Measurements from ENCODE around the gene CBFB. TPM values are rescaled to one million over a fixed set of nuclear protein-coding genes. Genes with fewer than 3 reads are reported as not detected.

CBFB gene
- total and polyA plus RNA-seq, 2 of the 13 experiments (the other 11 are each of a cell fraction or from before 2014, with no cell fraction given) = 22.1 to 70.8 TPM

DNA sequence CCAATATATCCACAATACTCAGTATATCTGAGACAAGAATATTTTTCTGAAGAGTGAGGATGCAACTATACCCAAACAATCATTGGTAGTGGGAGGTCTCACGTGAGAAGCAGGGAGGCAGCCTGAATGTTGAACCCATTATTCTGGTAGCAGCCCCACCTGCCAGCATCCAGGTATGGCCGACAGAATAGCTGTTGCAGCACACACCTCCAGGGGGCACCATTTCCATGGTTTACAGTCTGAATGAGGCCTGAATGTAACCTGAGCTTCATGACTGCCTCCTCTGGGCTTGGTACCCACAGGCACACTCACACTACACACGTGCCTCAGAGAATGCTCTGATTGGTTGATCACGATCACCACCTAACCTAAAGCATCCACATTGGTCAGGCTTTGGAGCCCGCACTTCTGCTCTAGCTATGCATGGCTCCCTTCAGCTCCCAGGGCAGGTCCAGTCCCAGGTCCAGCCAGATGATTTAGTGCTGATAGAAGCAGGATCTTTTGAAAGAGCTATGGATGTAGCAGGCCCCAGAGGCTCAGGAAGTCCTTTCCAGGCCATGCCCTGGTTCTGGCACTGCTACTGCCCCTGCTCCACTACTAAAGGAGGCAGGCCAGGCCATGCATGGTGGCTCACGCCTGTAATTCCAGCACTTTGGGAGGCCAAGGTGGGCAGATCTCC is 11.0 kb upstream of the CBFB start (continued):
- TF ChIP-seq ZBTB8A (CRISPR knock-in tag; IDR thresholded peaks at IDR 0.05; ENCODE audit: borderline replicate concordance, low read depth) (no peak), HDAC1 (CRISPR knock-in tag; IDR thresholded peaks at IDR 0.05) (peak; percentile 41; the same call in 1 of the 2 replicates), ZNF124 (CRISPR knock-in tag; IDR thresholded peaks at IDR 0.05) (0 out of 2 replicates have a peak, but pooled peaks have one; percentile 74), HNF4G (IDR thresholded peaks at IDR 0.05; ENCODE audit: borderline replicate concordance, low read depth, low read length) (no peak), HNF4G (CRISPR knock-in tag; IDR thresholded peaks at IDR 0.05; ENCODE audit: borderline replicate concordance, low read depth) (no peak; the same call in 1 of the 2 replicates), KDM1A (CRISPR knock-in tag; IDR thresholded peaks at IDR 0.05) (peak; percentile 90), ZNF850 (CRISPR knock-in tag; conservative IDR thresholded peaks at IDR 0.05) (no peak), ZNF34 (CRISPR knock-in tag; IDR thresholded peaks at IDR 0.05; ENCODE audit: borderline replicate concordance) (no peak), ZNF44 (CRISPR knock-in tag; IDR thresholded peaks at IDR 0.05) (peak; percentile 95; the same call in 1 of the 2 replicates), NCOA2 (CRISPR knock-in tag; IDR thresholded peaks at IDR 0.05) (0 out of 2 replicates have a peak, but pooled peaks have one; percentile 25), PAF1 (CRISPR knock-in tag; IDR thresholded peaks at IDR 0.05) (no peak), ZNF446 (CRISPR knock-in tag; IDR thresholded peaks at IDR 0.05) (no peak), HOXA9 (CRISPR knock-in tag; IDR thresholded peaks at IDR 0.05; ENCODE audit: borderline replicate concordance) (no peak), ZNF431 (CRISPR knock-in tag; IDR thresholded peaks at IDR 0.05; ENCODE audit: borderline replicate concordance, low read depth) (peak; percentile 58; the same call in 1 of the 2 replicates), MIER2 (CRISPR knock-in tag; IDR thresholded peaks at IDR 0.05) (peak; percentile 63), MIXL1 (CRISPR knock-in tag; IDR thresholded peaks at IDR 0.05) (peak; percentile 73; the same call in 1 of the 2 replicates)
- TF ChIP-seq, protein P1, sequence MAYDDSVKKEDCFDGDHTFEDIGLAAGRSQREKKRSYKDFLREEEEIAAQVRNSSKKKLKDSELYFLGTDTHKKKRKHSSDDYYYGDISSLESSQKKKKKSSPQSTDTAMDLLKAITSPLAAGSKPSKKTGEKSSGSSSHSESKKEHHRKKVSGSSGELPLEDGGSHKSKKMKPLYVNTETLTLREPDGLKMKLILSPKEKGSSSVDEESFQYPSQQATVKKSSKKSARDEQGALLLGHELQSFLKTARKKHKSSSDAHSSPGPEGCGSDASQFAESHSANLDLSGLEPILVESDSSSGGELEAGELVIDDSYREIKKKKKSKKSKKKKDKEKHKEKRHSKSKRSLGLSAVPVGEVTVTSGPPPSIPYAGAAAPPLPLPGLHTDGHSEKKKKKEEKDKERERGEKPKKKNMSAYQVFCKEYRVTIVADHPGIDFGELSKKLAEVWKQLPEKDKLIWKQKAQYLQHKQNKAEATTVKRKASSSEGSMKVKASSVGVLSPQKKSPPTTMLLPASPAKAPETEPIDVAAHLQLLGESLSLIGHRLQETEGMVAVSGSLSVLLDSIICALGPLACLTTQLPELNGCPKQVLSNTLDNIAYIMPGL (CRISPR knock-in tag; IDR thresholded peaks at IDR 0.05; ENCODE audit: borderline replicate concordance in 1 of 2, low read depth in 1 of 2) = peak; percentile 51 to 90; a peak in 3 of 4 replicates
- TF ChIP-seq, protein P2, sequence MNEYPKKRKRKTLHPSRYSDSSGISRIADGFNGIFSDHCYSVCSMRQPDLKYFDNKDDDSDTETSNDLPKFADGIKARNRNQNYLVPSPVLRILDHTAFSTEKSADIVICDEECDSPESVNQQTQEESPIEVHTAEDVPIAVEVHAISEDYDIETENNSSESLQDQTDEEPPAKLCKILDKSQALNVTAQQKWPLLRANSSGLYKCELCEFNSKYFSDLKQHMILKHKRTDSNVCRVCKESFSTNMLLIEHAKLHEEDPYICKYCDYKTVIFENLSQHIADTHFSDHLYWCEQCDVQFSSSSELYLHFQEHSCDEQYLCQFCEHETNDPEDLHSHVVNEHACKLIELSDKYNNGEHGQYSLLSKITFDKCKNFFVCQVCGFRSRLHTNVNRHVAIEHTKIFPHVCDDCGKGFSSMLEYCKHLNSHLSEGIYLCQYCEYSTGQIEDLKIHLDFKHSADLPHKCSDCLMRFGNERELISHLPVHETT (CRISPR knock-in tag; conservative IDR thresholded peaks at IDR 0.05) = no peak
- TF ChIP-seq, protein P3, sequence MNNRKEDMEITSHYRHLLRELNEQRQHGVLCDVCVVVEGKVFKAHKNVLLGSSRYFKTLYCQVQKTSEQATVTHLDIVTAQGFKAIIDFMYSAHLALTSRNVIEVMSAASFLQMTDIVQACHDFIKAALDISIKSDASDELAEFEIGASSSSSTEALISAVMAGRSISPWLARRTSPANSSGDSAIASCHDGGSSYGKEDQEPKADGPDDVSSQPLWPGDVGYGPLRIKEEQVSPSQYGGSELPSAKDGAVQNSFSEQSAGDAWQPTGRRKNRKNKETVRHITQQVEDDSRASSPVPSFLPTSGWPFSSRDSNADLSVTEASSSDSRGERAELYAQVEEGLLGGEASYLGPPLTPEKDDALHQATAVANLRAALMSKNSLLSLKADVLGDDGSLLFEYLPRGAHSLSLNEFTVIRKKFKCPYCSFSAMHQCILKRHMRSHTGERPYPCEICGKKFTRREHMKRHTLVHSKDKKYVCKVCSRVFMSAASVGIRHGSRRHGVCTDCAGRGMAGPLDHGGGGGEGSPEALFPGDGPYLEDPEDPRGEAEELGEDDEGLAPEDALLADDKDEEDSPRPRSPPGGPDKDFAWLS (CRISPR knock-in tag; IDR thresholded peaks at IDR 0.05; ENCODE audit: borderline replicate concordance) = no peak
- TF ChIP-seq, protein P4, sequence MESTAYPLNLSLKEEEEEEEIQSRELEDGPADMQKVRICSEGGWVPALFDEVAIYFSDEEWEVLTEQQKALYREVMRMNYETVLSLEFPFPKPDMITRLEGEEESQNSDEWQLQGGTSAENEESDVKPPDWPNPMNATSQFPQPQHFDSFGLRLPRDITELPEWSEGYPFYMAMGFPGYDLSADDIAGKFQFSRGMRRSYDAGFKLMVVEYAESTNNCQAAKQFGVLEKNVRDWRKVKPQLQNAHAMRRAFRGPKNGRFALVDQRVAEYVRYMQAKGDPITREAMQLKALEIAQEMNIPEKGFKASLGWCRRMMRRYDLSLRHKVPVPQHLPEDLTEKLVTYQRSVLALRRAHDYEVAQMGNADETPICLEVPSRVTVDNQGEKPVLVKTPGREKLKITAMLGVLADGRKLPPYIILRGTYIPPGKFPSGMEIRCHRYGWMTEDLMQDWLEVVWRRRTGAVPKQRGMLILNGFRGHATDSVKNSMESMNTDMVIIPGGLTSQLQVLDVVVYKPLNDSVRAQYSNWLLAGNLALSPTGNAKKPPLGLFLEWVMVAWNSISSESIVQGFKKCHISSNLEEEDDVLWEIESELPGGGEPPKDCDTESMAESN (CRISPR knock-in tag; conservative IDR thresholded peaks at IDR 0.05) = peak; percentile 76; the same call in 1 of the 2 replicates
- TF ChIP-seq, protein P5, sequence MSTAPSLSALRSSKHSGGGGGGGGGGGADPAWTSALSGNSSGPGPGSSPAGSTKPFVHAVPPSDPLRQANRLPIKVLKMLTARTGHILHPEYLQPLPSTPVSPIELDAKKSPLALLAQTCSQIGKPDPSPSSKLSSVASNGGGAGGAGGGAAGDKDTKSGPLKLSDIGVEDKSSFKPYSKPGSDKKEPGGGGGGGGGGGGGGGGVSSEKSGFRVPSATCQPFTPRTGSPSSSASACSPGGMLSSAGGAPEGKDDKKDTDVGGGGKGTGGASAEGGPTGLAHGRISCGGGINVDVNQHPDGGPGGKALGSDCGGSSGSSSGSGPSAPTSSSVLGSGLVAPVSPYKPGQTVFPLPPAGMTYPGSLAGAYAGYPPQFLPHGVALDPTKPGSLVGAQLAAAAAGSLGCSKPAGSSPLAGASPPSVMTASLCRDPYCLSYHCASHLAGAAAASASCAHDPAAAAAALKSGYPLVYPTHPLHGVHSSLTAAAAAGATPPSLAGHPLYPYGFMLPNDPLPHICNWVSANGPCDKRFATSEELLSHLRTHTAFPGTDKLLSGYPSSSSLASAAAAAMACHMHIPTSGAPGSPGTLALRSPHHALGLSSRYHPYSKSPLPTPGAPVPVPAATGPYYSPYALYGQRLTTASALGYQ (CRISPR knock-in tag; IDR thresholded peaks at IDR 0.05) = no peak
